SK-N-SH (cell line): ENCODE results near the gene ZNF689.

Source experiments
- CHD2 ChIP-seq: fragments of 150-350 bp; IDR thresholded peaks from 2 replicates; pipeline ENCODE4 v1.6.1; 2018; ENCODE audit warnings: low read length; ENCODE audit not compliant: partially characterized antibody
- CTCF ChIP-seq: fragments of 200-600 bp; sonication (generic); IDR thresholded peaks from 2 replicates; pipeline ENCODE4 v1.6.1; 2017; ENCODE audit warnings: antibody characterized with exemption, mild to moderate bottlenecking, moderate library complexity
- EP300 ChIP-seq, 2 experiments: IDR thresholded peaks; 2 replicates each; pipeline versions ENCODE4 v1.4.0 to v1.6.1; 2012; ENCODE audit warnings: borderline replicate concordance in 1 of 2, low read depth in 1 of 2, low read length in 1 of 2
- EZH2phosphoT487 ChIP-seq: fragments of 200-600 bp; sonication (generic); IDR thresholded peaks from 2 replicates; pipeline ENCODE4 v1.6.1; 2017; ENCODE audit warnings: low read depth, mixed run types, mild to moderate bottlenecking, antibody characterized with exemption, moderate library complexity, borderline replicate concordance
- FOXJ3 ChIP-seq: sonication (generic); formaldehyde crosslinking; IDR thresholded peaks from 2 replicates; pipeline ENCODE4 v1.5.1; 2020; ENCODE audit warnings: mild to moderate bottlenecking, missing genetic modification reagents
- JUND ChIP-seq: IDR thresholded peaks from 2 replicates; pipeline ENCODE4 v1.4.0; 2012
- MAX ChIP-seq: IDR thresholded peaks from 2 replicates; pipeline ENCODE4 v1.4.0; 2012; ENCODE audit warnings: low read depth
- MEF2A ChIP-seq: IDR thresholded peaks from 2 replicates; pipeline ENCODE4 v1.4.0; 2012; ENCODE audit warnings: low read depth, borderline replicate concordance
- MXI1 ChIP-seq: IDR thresholded peaks from 2 replicates; pipeline ENCODE4 v1.6.1; 2012; ENCODE audit warnings: mild to moderate bottlenecking, low read depth, low read length, improper control_type of control experiment
- POLR2AphosphoS5 ChIP-seq: IDR thresholded peaks from 2 replicates; pipeline ENCODE4 v1.6.1; 2012; ENCODE audit warnings: low read depth, low read length
- TAF1 ChIP-seq: IDR thresholded peaks from 2 replicates; pipeline ENCODE4 v1.6.1; 2012; ENCODE audit warnings: low read depth, mild to moderate bottlenecking, low read length, moderate library complexity, borderline replicate concordance
- USF2 ChIP-seq: fragments of 150-350 bp; IDR thresholded peaks from 2 replicates; pipeline ENCODE4 v1.6.1; 2017; ENCODE audit warnings: antibody characterized with exemption, low read length, low read depth, borderline replicate concordance
- YY1 ChIP-seq: IDR thresholded peaks from 2 replicates; pipeline ENCODE4 v1.4.0; 2012; ENCODE audit warnings: low read depth, mild to moderate bottlenecking
- ZBTB33 ChIP-seq: IDR thresholded peaks from 2 replicates; pipeline ENCODE4 v1.4.0; 2012; ENCODE audit warnings: low read depth, borderline replicate concordance

GRCh38 chr16:30655815-30656347, 45.7 kb upstream of the ZNF689 start:
- TF ChIP-seq JUND = no peak
- TF ChIP-seq ZBTB33 = no peak
- TF ChIP-seq FOXJ3 (CRISPR knock-in tag) = no peak
- TF ChIP-seq POLR2AphosphoS5 = no peak
- TF ChIP-seq MEF2A = no peak
- no peak for TF ChIP-seq TAF1
- TF ChIP-seq EZH2phosphoT487 = no peak
- TF ChIP-seq YY1 = no peak
- TF ChIP-seq USF2 = no peak
- TF ChIP-seq CHD2 = no peak
- no peak for TF ChIP-seq CTCF
- no peak for TF ChIP-seq MAX
- no peak for TF ChIP-seq MXI1
- no peak for TF ChIP-seq EP300 (IDR thresholded peaks at IDR 0.05; ENCODE audit: borderline replicate concordance in 1 of 2, low read depth in 1 of 2, low read length in 1 of 2)
